Vagina (tissue), 2 donors: ENCODE data around the gene WBP2.

Experiments used
- POLR2A ChIP-seq, 2 donors: fragments of 450-650 bp; IDR thresholded peaks; one replicate each; pipeline ENCODE4 v1.6.1; 2017; ENCODE audit warnings: antibody characterized with exemption in 2 of 2, mild to moderate bottlenecking in 2 of 2, moderate library complexity in 2 of 2
- POLR2AphosphoS5 ChIP-seq, 2 donors: sonication (generic); formaldehyde crosslinking; IDR thresholded peaks; one replicate each; pipeline ENCODE4 v1.9.0; 2017; ENCODE audit warnings: antibody characterized with exemption in 2 of 2, mild to moderate bottlenecking in 2 of 2, low read depth in 1 of 2; ENCODE audit not compliant: insufficient read depth in 1 of 2
- TF ChIP-seq, protein P1 (sequence below), 3 experiments: fragments of 450-650 bp in 2 of 3; fragments of 200-600 bp in 1 of 3; sonication (generic) in 1 of 3; IDR thresholded peaks; one replicate each; pipeline ENCODE4 v1.5.1; 2017 to 2019; ENCODE audit warnings: antibody characterized with exemption in 3 of 3, mild to moderate bottlenecking in 2 of 3, moderate library complexity in 2 of 3

DNA sequence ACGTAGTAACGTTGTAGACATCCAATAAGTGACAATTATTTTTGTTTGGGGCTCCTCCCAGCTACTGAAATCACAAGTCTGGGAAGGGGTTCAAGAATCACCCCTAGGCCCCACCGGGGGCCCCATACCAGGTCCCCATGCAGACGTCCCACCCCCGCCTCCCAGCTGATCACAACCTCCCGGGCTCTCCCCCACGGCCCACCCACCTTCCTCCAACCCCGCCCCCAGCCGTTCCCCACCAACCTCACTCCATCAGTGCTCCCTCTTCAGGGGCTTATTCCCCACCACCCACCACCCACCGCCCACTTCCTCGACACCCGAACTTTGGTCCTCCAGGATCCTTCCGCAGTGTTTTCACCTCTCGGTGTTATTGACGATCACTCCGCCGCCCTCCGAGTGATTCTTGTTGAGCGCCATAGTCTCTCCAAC is 240 bp downstream of the WBP2 start:
- TF ChIP-seq, protein P1, sequence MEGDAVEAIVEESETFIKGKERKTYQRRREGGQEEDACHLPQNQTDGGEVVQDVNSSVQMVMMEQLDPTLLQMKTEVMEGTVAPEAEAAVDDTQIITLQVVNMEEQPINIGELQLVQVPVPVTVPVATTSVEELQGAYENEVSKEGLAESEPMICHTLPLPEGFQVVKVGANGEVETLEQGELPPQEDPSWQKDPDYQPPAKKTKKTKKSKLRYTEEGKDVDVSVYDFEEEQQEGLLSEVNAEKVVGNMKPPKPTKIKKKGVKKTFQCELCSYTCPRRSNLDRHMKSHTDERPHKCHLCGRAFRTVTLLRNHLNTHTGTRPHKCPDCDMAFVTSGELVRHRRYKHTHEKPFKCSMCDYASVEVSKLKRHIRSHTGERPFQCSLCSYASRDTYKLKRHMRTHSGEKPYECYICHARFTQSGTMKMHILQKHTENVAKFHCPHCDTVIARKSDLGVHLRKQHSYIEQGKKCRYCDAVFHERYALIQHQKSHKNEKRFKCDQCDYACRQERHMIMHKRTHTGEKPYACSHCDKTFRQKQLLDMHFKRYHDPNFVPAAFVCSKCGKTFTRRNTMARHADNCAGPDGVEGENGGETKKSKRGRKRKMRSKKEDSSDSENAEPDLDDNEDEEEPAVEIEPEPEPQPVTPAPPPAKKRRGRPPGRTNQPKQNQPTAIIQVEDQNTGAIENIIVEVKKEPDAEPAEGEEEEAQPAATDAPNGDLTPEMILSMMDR (IDR thresholded peaks at IDR 0.05): no peak
- peak in 1 of 2 donors; percentile 92 for TF ChIP-seq POLR2A (IDR thresholded peaks at IDR 0.05)
- no peak for TF ChIP-seq POLR2AphosphoS5 (IDR thresholded peaks at IDR 0.05; ENCODE audit: insufficient read depth in 1 of 2, low read depth in 1 of 2)
